A673 (cell line): ENCODE measurements around the gene SEC14L5. TPM values are rescaled to one million over a fixed set of nuclear protein-coding genes. Genes with fewer than 3 reads are reported as not detected.

ENCODE experiments used
- BruUV-seq: library from RNA; stranded (reverse); fragments of 400-500 nt; replicated peaks from 2 replicates; lab custom pipeline; 2021; lab: Mats Ljungman, UMichigan
- CTCF ChIA-PET: fragments of 300-600 bp; sonication (Branson Sonifier 250); formaldehyde crosslinking; loops from one replicate; lab custom pipeline; 2022; ENCODE audit warnings: antibody characterized with exemption; lab: Charles Lee
- POLR2A ChIA-PET: fragments of 300-600 bp; sonication (Branson Sonifier 250); formaldehyde crosslinking; loops from one replicate; lab custom pipeline; 2022; ENCODE audit warnings: antibody characterized with exemption; ENCODE audit not compliant: low non-redundant PET; lab: Charles Lee
- DNase-seq: peaks from one replicate; pipeline ENCODE4 v3.0.0-alpha.2; 2015; ENCODE audit warnings: low spot score
- H3K27ac ChIP-seq: fragments of 200-600 bp; sonication (generic); 2 replicates; pipeline ENCODE4 v1.5.1; 2016; ENCODE audit warnings: mixed run types, low read depth, mild to moderate bottlenecking, mixed read lengths, antibody characterized with exemption, low read length; ENCODE audit not compliant: poor library complexity, severe bottlenecking
- H3K27me3 ChIP-seq: fragments of 200-600 bp; sonication (generic); replicated peaks from 2 replicates; pipeline ENCODE4 v1.6.1; 2017; ENCODE audit warnings: mixed run types, low read depth, mild to moderate bottlenecking, mixed read lengths, antibody characterized with exemption, low read length; ENCODE audit not compliant: insufficient read depth, poor library complexity
- H3K36me3 ChIP-seq: fragments of 200-600 bp; sonication (generic); 2 replicates; pipeline ENCODE4 v1.6.1; 2016; ENCODE audit warnings: mixed run types, mild to moderate bottlenecking, mixed read lengths, antibody characterized with exemption, low read length; ENCODE audit not compliant: insufficient read depth, poor library complexity, severe bottlenecking
- H3K4me1 ChIP-seq: fragments of 200-600 bp; sonication (generic); 2 replicates; pipeline ENCODE4 v1.6.1; 2017; ENCODE audit warnings: mixed run types, mild to moderate bottlenecking, mixed read lengths, antibody characterized with exemption, low read length; ENCODE audit not compliant: insufficient read depth, poor library complexity, severe bottlenecking
- H3K4me3 ChIP-seq: fragments of 200-600 bp; sonication (generic); 2 replicates; pipeline ENCODE4 v1.5.1; 2016; ENCODE audit warnings: low read depth, mixed run types, mild to moderate bottlenecking, mixed read lengths, low read length; ENCODE audit not compliant: poor library complexity, severe bottlenecking
- H3K9me3 ChIP-seq: fragments of 200-600 bp; sonication (generic); 2 replicates; pipeline ENCODE4 v1.6.1; 2016; ENCODE audit warnings: mixed run types, low read depth, mild to moderate bottlenecking, mixed read lengths, antibody characterized with exemption, low read length; ENCODE audit not compliant: poor library complexity, severe bottlenecking
- CTCF ChIP-seq: fragments of 300-800, 200-600 bp; sonication (generic); conservative IDR thresholded peaks from 2 replicates; pipeline ENCODE4 v1.5.1; 2017; ENCODE audit warnings: low read depth, mild to moderate bottlenecking, antibody characterized with exemption, low read length, moderate library complexity, mixed read lengths
- EZH2 ChIP-seq: fragments of 200-600 bp; sonication (generic); IDR thresholded peaks from 2 replicates; pipeline ENCODE4 v1.6.1; 2017; ENCODE audit warnings: borderline replicate concordance, low read depth, mild to moderate bottlenecking, mixed read lengths, antibody characterized with exemption, low read length; ENCODE audit not compliant: poor library complexity, severe bottlenecking
- intact Hi-C: fragments of 100-400 bp; cut with micrococcal nuclease; formaldehyde crosslinking; loops from one replicate; pipeline ENCODE4 v1.10.0; 2022; ENCODE audit not compliant: unreplicated experiment
- total RNA-seq: library from RNA; stranded (reverse); gene quantifications from 2 replicates; pipeline ENCODE4 v1.2.3, GENCODE V29; 2021

SEC14L5 gene
- total RNA-seq, 1 experiment from 2014 or later = 0.04 TPM

GRCh38 chr16:4982056-4982867 is 24.1 kb downstream of the SEC14L5 start:
- H3K4me3 ChIP-seq = no peak overlapping the region
- no peak overlapping the region for H3K27ac ChIP-seq
- intact Hi-C loops = no loop called here
- H3K36me3 ChIP-seq = no peaks in the 10 kb centered on the region
- H3K27me3 ChIP-seq = peaks cover 16% of the 10 kb centered on the region
- DNase-seq = no peak
- H3K4me1 ChIP-seq = no peaks in the 10 kb centered on the region
- BruUV-seq = no TSS peak
- no peaks in the 10 kb centered on the region for H3K9me3 ChIP-seq
- ChIA-PET CTCF (no interaction called here), POLR2A (no interaction called here)
- TF ChIP-seq CTCF (no peak), EZH2 (no peak)

- H3K4me1 ChIP-seq = no peaks in the 10 kb centered on the region
- POLR2A ChIA-PET = no interaction called here
- CTCF ChIA-PET = no interaction called here
- no peak overlapping the region for H3K27ac ChIP-seq
- TF ChIP-seq EZH2 = no peak
- no peak for TF ChIP-seq CTCF
- no peaks in the 10 kb centered on the region for H3K9me3 ChIP-seq
- H3K36me3 ChIP-seq = no peaks in the 10 kb centered on the region
- DNase-seq = no peak
- peaks cover 35% of the 10 kb centered on the region for H3K27me3 ChIP-seq
- no TSS peak for BruUV-seq
- intact Hi-C loops = no loop called here
- no peak overlapping the region for H3K4me3 ChIP-seq
Measured at GRCh38 chr16:4984174-4984990, 26.3 kb downstream of the SEC14L5 start.

- intact Hi-C loops = no loop called here
- ChIA-PET CTCF (no interaction called here), POLR2A (no interaction called here)
- no peaks in the 10 kb centered on the region for H3K36me3 ChIP-seq
- H3K4me3 ChIP-seq = no peak overlapping the region
- no peaks in the 10 kb centered on the region for H3K9me3 ChIP-seq
- no peak for DNase-seq
- BruUV-seq = no TSS peak
- H3K4me1 ChIP-seq = no peaks in the 10 kb centered on the region
- H3K27ac ChIP-seq = no peak overlapping the region
- H3K27me3 ChIP-seq = peaks cover 58% of the 10 kb centered on the region
- no peak for TF ChIP-seq EZH2
- no peak for TF ChIP-seq CTCF
Measured at GRCh38 chr16:4987250-4987579, 29.1 kb downstream of the SEC14L5 start.
